Uterus (tissue), 2 donors: Measurements from ENCODE around the gene PACRG.

Experiments used
- POLR2A ChIP-seq, 2 donors: fragments of 450-650 bp; IDR thresholded peaks; one replicate each; pipeline ENCODE4 v1.6.1; 2016; ENCODE audit warnings: antibody characterized with exemption in 2 of 2, mild to moderate bottlenecking in 1 of 2, moderate library complexity in 1 of 2
- TF ChIP-seq, protein P1 (sequence below), 4 experiments: fragments of 200-600 bp in 2 of 4; fragments of 450-650 bp in 2 of 4; sonication (generic) in 2 of 4; IDR thresholded peaks; one replicate each; pipeline ENCODE4 v1.5.1; 2016 to 2019; ENCODE audit warnings: antibody characterized with exemption in 4 of 4, mild to moderate bottlenecking in 2 of 4, moderate library complexity in 1 of 4

DNA sequence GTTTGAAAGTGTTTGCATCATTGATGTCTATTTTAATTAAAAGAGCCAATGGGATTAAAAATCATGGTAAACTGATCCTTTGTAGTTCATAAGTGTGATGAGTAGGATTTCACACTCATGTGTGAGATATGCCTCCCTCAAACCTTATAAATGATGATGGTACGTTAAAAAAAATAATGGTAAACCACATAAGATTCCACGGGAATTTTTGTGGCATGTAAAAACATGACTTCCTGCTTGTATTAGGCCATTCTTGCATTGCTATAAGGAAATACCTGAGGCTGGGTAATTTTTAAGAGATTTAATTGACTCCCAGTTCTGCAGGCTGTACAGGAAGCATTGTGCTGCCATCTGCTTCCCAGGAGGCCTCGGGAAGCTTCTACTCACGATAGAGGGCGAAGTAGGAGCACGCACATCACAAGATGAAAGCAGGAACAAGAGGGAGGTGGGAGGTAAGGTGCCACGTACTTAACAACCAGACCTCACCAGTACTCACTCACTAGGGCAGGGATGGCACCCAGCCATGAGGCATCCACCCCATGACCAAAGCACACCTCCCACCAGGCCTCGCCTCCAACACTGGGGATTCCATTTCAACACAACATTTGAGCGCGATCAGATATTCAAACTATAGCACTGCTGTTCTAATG, 499.2 kb downstream of the PACRG start:
- TF ChIP-seq, protein P1, sequence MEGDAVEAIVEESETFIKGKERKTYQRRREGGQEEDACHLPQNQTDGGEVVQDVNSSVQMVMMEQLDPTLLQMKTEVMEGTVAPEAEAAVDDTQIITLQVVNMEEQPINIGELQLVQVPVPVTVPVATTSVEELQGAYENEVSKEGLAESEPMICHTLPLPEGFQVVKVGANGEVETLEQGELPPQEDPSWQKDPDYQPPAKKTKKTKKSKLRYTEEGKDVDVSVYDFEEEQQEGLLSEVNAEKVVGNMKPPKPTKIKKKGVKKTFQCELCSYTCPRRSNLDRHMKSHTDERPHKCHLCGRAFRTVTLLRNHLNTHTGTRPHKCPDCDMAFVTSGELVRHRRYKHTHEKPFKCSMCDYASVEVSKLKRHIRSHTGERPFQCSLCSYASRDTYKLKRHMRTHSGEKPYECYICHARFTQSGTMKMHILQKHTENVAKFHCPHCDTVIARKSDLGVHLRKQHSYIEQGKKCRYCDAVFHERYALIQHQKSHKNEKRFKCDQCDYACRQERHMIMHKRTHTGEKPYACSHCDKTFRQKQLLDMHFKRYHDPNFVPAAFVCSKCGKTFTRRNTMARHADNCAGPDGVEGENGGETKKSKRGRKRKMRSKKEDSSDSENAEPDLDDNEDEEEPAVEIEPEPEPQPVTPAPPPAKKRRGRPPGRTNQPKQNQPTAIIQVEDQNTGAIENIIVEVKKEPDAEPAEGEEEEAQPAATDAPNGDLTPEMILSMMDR (IDR thresholded peaks at IDR 0.05) = no peak
- TF ChIP-seq POLR2A (IDR thresholded peaks at IDR 0.05) = no peak
